ENCODE results near the gene MYO9B.

GRCh38 chr19:17136617-17137016 is 61.0 kb downstream of the MYO9B start:
- TF ChIP-seq CTCF (optimal IDR thresholded peaks at IDR 0.05 in 1 of 3, IDR thresholded peaks at IDR 0.05 in 1 of 3, conservative IDR thresholded peaks at IDR 0.05 in 1 of 3; ENCODE audit: extremely low read depth in 1 of 3, insufficient read depth in 2 of 3, low read length in 3 of 3) (no peak), EZH2 (IDR thresholded peaks at IDR 0.05; ENCODE audit: low read length) (no peak)
